Liver (tissue), 9 donors: ENCODE measurements around the gene RAC2. TPM values are rescaled to one million over a fixed set of nuclear protein-coding genes. Genes with fewer than 3 reads are reported as not detected.

Experiments used
- DNase-seq: peaks from one replicate; pipeline ENCODE4 v3.0.0-alpha.2; 2017; ENCODE audit warnings: low spot score
- H3K27ac ChIP-seq, 2 donors: one replicate each; pipeline ENCODE4 v1.7.0; 2013; ENCODE audit warnings: inconsistent platforms in 2 of 2, low read length in 2 of 2, control low read depth in 1 of 2, low read depth in 1 of 2, mild to moderate bottlenecking in 1 of 2
- H3K27me3 ChIP-seq, 4 donors: one replicate each; pipeline versions ENCODE4 v1.6.1 to v1.7.0; 2013; ENCODE audit warnings: low read length in 3 of 4, inconsistent platforms in 1 of 4, mild to moderate bottlenecking in 1 of 4, moderate library complexity in 1 of 4; ENCODE audit not compliant: control insufficient read depth in 4 of 4, insufficient read depth in 4 of 4
- H3K36me3 ChIP-seq, 4 donors: one replicate each; pipeline versions ENCODE4 v1.6.1 to v1.7.0; 2013; ENCODE audit warnings: low read length in 3 of 4, mild to moderate bottlenecking in 3 of 4, low read depth in 1 of 4, moderate library complexity in 1 of 4; ENCODE audit not compliant: control insufficient read depth in 4 of 4, insufficient read depth in 3 of 4
- H3K4me1 ChIP-seq, 4 donors: one replicate each; pipeline versions ENCODE4 v1.6.1 to v1.7.0; 2013; ENCODE audit warnings: low read length in 3 of 4, mild to moderate bottlenecking in 3 of 4, moderate library complexity in 1 of 4; ENCODE audit not compliant: control insufficient read depth in 4 of 4, insufficient read depth in 4 of 4
- H3K4me3 ChIP-seq, 3 donors: one replicate each; pipeline versions ENCODE4 v1.6.1 to v1.7.0; 2013; ENCODE audit warnings: low read length in 3 of 3, control low read depth in 1 of 3, low read depth in 1 of 3, mild to moderate bottlenecking in 1 of 3
- H3K9ac ChIP-seq, 2 donors: one replicate each; pipeline ENCODE4 v1.7.0; 2013; ENCODE audit warnings: low read length in 2 of 2, mild to moderate bottlenecking in 2 of 2, moderate library complexity in 2 of 2, control low read depth in 1 of 2, low read depth in 1 of 2
- H3K9me3 ChIP-seq, 4 donors: one replicate each; pipeline versions ENCODE4 v1.6.1 to v1.7.0; 2013; ENCODE audit warnings: low read length in 3 of 4; ENCODE audit not compliant: control insufficient read depth in 4 of 4
- EGR1 ChIP-seq, 2 donors: IDR thresholded peaks; 2 replicates each; pipeline ENCODE4 v1.6.1; 2016 to 2018; ENCODE audit warnings: antibody characterized with exemption in 2 of 2, low read depth in 2 of 2
- FOXA1 ChIP-seq: IDR thresholded peaks from 2 replicates; pipeline ENCODE4 v1.6.1; 2016; ENCODE audit warnings: antibody characterized with exemption
- GABPA ChIP-seq, 2 donors: IDR thresholded peaks in 1 of 2; conservative IDR thresholded peaks in 1 of 2; 2 replicates each; pipeline ENCODE4 v1.6.1; 2016; ENCODE audit warnings: antibody characterized with exemption in 2 of 2, mild to moderate bottlenecking in 1 of 2, moderate library complexity in 1 of 2
- HNF4A ChIP-seq, 2 donors: conservative IDR thresholded peaks; 2 replicates each; pipeline ENCODE4 v1.6.1; 2016; ENCODE audit warnings: antibody characterized with exemption in 2 of 2, mild to moderate bottlenecking in 2 of 2
- NR2F2 ChIP-seq: IDR thresholded peaks from 2 replicates; pipeline ENCODE4 v1.6.1; 2016; ENCODE audit warnings: antibody characterized with exemption
- RXRA ChIP-seq, 2 donors: IDR thresholded peaks; 2 replicates each; pipeline ENCODE4 v1.6.1; 2017 to 2018; ENCODE audit warnings: antibody characterized with exemption in 2 of 2, mild to moderate bottlenecking in 1 of 2
- SP1 ChIP-seq: IDR thresholded peaks from 2 replicates; pipeline ENCODE4 v1.6.1; 2018; ENCODE audit warnings: antibody characterized with exemption, mild to moderate bottlenecking
- TAF1 ChIP-seq: conservative IDR thresholded peaks from 2 replicates; pipeline ENCODE4 v1.6.1; 2016; ENCODE audit warnings: antibody characterized with exemption, mild to moderate bottlenecking
- YY1 ChIP-seq: IDR thresholded peaks from 2 replicates; pipeline ENCODE4 v1.6.1; 2016; ENCODE audit warnings: antibody characterized with exemption, mild to moderate bottlenecking
- WGBS: extraction: QIAGEN DNeasy Blood & Tissue Kit; methylation state at CpG from one replicate; pipeline ENCODE4 v1.1.7; 2013; 5-methylcytosine and 5-hydroxymethylcytosine counted together
- polyA plus RNA-seq, 2 donors: library from polyadenylated mRNA; stranded (reverse) in 1 of 2; unstranded in 1 of 2; fragments of 200-250 nt in 1 of 2; fragments of >200 nt in 1 of 2; fragmentation: Nextera tagmentation in 1 of 2; extraction: Ambion mirVana in 1 of 2; gene quantifications; one replicate each; pipeline versions ENCODE4 v1.2.1 to v1.2.3, GENCODE V29; 2013 to 2015
- total RNA-seq, 2 donors: library from RNA; depleted of rRNA; stranded (reverse); fragments of >200 nt; gene quantifications; one replicate each; pipeline ENCODE4 v1.2.3, GENCODE V29; 2014
- TF ChIP-seq, protein P1 (sequence below): IDR thresholded peaks from 2 replicates; pipeline ENCODE4 v1.6.1; 2016; ENCODE audit warnings: antibody characterized with exemption
- donor health status: healthy.
- donor health status: healthy.
- donor health status: healthy.
- donor health status: healthy.
- donor health status: healthy.

Gene RAC2
- total and polyA plus RNA-seq, 4 donors = 4.0 to 15.0 (median 7.4) TPM

GRCh38 chr22:37195921-37196320, 48.1 kb downstream of the RAC2 start:
- WGBS = 77% methylated on average over 4 of the region's 4 CpGs
- DNase-seq = no peak
- H3K9me3 ChIP-seq = no peaks in the 10 kb centered on the region
- peak overlapping the region; percentile 96 for H3K27ac ChIP-seq
- TF ChIP-seq RXRA (IDR thresholded peaks at IDR 0.05) = no peak
- no peak for TF ChIP-seq HNF4A (conservative IDR thresholded peaks at IDR 0.05)
- no peaks in the 10 kb centered on the region for H3K27me3 ChIP-seq
- H3K4me1 ChIP-seq = peaks cover 26 to 56% (median 42%) of the 10 kb centered on the region in 4 donors
- H3K36me3 ChIP-seq = no peaks in the 10 kb centered on the region
- no peak overlapping the region for H3K4me3 ChIP-seq
- H3K9ac ChIP-seq = peak overlapping the region in 1 of 2 donors; percentile 45

GRCh38 chr22:37194750-37195149, 49.3 kb downstream of the RAC2 start:
- Histone ChIP-seq H3K27ac (no peak overlapping the region), H3K4me3 (no peak overlapping the region), H3K9ac (no peak overlapping the region), H3K36me3 (peaks cover 0 to 2% (median 0%) of the 10 kb centered on the region in 4 donors), H3K9me3 (no peaks in the 10 kb centered on the region), H3K4me1 (peaks cover 22 to 49% (median 40%) of the 10 kb centered on the region in 4 donors), H3K27me3 (no peaks in the 10 kb centered on the region)
- TF ChIP-seq RXRA (IDR thresholded peaks at IDR 0.05) (peak; percentile 29 to 42), HNF4A (conservative IDR thresholded peaks at IDR 0.05) (peak; percentile 14 to 52), GABPA (IDR thresholded peaks at IDR 0.05 in 1 of 2, conservative IDR thresholded peaks at IDR 0.05 in 1 of 2) (no peak)
- no peak for DNase-seq
- 61% methylated on average over 3 of the region's 3 CpGs for WGBS

GRCh38 chr22:37193629-37194191, 50.4 kb downstream of the RAC2 start:
- Histone ChIP-seq H3K36me3 (peaks cover 0 to 4% (median 0%) of the 10 kb centered on the region in 4 donors), H3K27ac (peak overlapping the region in 1 of 2 donors; percentile 0), H3K9me3 (no peaks in the 10 kb centered on the region), H3K27me3 (no peaks in the 10 kb centered on the region), H3K4me3 (no peak overlapping the region), H3K9ac (no peak overlapping the region), H3K4me1 (peaks cover 21 to 46% (median 36%) of the 10 kb centered on the region in 4 donors)
- 57% methylated on average over 10 of the region's 10 CpGs for WGBS
- DNase-seq = no peak
- TF ChIP-seq, protein P1, sequence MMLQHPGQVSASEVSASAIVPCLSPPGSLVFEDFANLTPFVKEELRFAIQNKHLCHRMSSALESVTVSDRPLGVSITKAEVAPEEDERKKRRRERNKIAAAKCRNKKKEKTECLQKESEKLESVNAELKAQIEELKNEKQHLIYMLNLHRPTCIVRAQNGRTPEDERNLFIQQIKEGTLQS = peak; percentile 81
- TF ChIP-seq NR2F2 = peak; percentile 71
- TF ChIP-seq TAF1 = no peak
- peak; percentile 6 for TF ChIP-seq YY1
- TF ChIP-seq SP1 = peak; percentile 10
- peak in 1 of 2 donors; percentile 7 for TF ChIP-seq RXRA (IDR thresholded peaks at IDR 0.05)

DNA sequence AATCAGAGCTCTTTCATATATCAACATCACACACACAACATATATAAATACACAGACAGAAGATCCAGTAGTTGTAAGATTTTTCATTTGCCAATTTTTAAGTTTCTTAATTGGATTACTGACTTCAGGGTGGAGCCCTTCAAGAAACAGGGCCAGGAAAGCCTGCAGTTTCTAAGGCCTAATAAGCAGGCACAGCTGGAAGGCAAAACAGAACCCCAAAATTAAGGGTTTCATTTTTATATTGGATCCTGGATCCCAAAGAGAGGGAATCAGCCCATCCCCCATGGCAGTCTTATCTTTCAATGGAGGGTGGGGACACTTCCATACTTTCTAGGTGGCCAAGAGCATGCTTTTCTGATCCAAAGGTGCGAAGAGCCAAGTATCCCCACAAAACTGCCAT, 51.3 kb downstream of the RAC2 start:
- H3K27me3 ChIP-seq = no peaks in the 10 kb centered on the region
- no peaks in the 10 kb centered on the region for H3K9me3 ChIP-seq
- WGBS = 98% methylated on average over 1 of the region's 1 CpG
- H3K27ac ChIP-seq = no peak overlapping the region
- H3K9ac ChIP-seq = no peak overlapping the region
- peaks cover 0 to 4% (median 0%) of the 10 kb centered on the region in 4 donors for H3K36me3 ChIP-seq
- H3K4me1 ChIP-seq = peaks cover 16 to 43% (median 34%) of the 10 kb centered on the region in 4 donors
- TF ChIP-seq EGR1 (IDR thresholded peaks at IDR 0.05; ENCODE audit: low read depth in 2 of 2) (no peak), YY1 (no peak), FOXA1 (no peak)
- no peak for DNase-seq
- no peak overlapping the region for H3K4me3 ChIP-seq
